HEK293 (cell line): ENCODE data around the gene USP9Y.

Experiments used
- RBAK ChIP-seq: fragments of 450-650 bp; formaldehyde crosslinking; IDR thresholded peaks from 2 replicates; pipeline ENCODE4 v1.5.1; 2016; ENCODE audit warnings: missing biosample characterization, missing genetic modification characterization
- REST ChIP-seq: fragments of 450-650 bp; formaldehyde crosslinking; IDR thresholded peaks from 2 replicates; pipeline ENCODE4 v1.5.1; 2016; ENCODE audit warnings: missing biosample characterization, missing genetic modification characterization
- SETDB1 ChIP-seq: IDR thresholded peaks from one replicate; pipeline ENCODE4 v1.6.1; 2017; ENCODE audit warnings: mild to moderate bottlenecking, low read length, moderate library complexity, mixed read lengths; ENCODE audit not compliant: insufficient read length
- SP3 ChIP-seq: fragments of 450-650 bp; formaldehyde crosslinking; IDR thresholded peaks from 2 replicates; pipeline ENCODE4 v1.5.1; 2016; ENCODE audit warnings: missing biosample characterization, missing genetic modification characterization
- ZBTB11 ChIP-seq: fragments of 450-650 bp; formaldehyde crosslinking; conservative IDR thresholded peaks from 2 replicates; pipeline ENCODE4 v1.5.1; 2016; ENCODE audit warnings: low read depth, missing biosample characterization, missing genetic modification characterization
- ZFP3 ChIP-seq: fragments of 450-650 bp; formaldehyde crosslinking; IDR thresholded peaks from 2 replicates; pipeline ENCODE4 v1.5.1; 2016; ENCODE audit warnings: low read depth, missing biosample characterization, missing genetic modification characterization
- ZFP37 ChIP-seq: fragments of 450-650 bp; formaldehyde crosslinking; IDR thresholded peaks from 2 replicates; pipeline ENCODE4 v1.5.1; 2016; ENCODE audit warnings: missing biosample characterization, missing genetic modification characterization
- ZNF341 ChIP-seq: fragments of 450-650 bp; formaldehyde crosslinking; IDR thresholded peaks from 2 replicates; pipeline ENCODE4; 2016; ENCODE audit warnings: low read depth, missing biosample characterization, missing genetic modification characterization
- ZNF398 ChIP-seq: fragments of 450-650 bp; formaldehyde crosslinking; IDR thresholded peaks from 2 replicates; pipeline ENCODE4 v1.5.1; 2017; ENCODE audit warnings: missing biosample characterization, missing genetic modification characterization
- ZNF624 ChIP-seq: fragments of 450-650 bp; formaldehyde crosslinking; IDR thresholded peaks from 2 replicates; pipeline ENCODE4 v1.5.1; 2017; ENCODE audit warnings: missing biosample characterization, missing genetic modification characterization
- ZNF830 ChIP-seq: fragments of 450-650 bp; IDR thresholded peaks from 2 replicates; pipeline ENCODE4 v1.5.0; 2018; ENCODE audit warnings: missing biosample characterization, missing genetic modification characterization, low read depth, mild to moderate bottlenecking, moderate library complexity
- TF ChIP-seq, protein P1 (sequence below): fragments of 450-650 bp; formaldehyde crosslinking; IDR thresholded peaks from 2 replicates; pipeline ENCODE4 v1.5.1; 2016; ENCODE audit warnings: missing biosample characterization, missing genetic modification characterization
- TF ChIP-seq, protein P2 (sequence below): fragments of 450-650 bp; formaldehyde crosslinking; IDR thresholded peaks from 2 replicates; pipeline ENCODE4 v1.5.1; 2016; ENCODE audit warnings: missing biosample characterization, missing genetic modification characterization
- TF ChIP-seq, protein P3 (sequence below): fragments of 450-650 bp; formaldehyde crosslinking; IDR thresholded peaks from 2 replicates; pipeline ENCODE4 v1.5.1; 2016; ENCODE audit warnings: missing biosample characterization, missing genetic modification characterization, borderline replicate concordance

GRCh38 chrY:12734051-12734450 lies 33.0 kb downstream of the USP9Y start:
- no peak for TF ChIP-seq ZFP3 (tag by site-specific recombination)
- TF ChIP-seq, protein P1, sequence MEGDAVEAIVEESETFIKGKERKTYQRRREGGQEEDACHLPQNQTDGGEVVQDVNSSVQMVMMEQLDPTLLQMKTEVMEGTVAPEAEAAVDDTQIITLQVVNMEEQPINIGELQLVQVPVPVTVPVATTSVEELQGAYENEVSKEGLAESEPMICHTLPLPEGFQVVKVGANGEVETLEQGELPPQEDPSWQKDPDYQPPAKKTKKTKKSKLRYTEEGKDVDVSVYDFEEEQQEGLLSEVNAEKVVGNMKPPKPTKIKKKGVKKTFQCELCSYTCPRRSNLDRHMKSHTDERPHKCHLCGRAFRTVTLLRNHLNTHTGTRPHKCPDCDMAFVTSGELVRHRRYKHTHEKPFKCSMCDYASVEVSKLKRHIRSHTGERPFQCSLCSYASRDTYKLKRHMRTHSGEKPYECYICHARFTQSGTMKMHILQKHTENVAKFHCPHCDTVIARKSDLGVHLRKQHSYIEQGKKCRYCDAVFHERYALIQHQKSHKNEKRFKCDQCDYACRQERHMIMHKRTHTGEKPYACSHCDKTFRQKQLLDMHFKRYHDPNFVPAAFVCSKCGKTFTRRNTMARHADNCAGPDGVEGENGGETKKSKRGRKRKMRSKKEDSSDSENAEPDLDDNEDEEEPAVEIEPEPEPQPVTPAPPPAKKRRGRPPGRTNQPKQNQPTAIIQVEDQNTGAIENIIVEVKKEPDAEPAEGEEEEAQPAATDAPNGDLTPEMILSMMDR (tag by site-specific recombination) = no peak
- no peak for TF ChIP-seq RBAK
- TF ChIP-seq ZNF341 (tag by site-specific recombination) = no peak
- TF ChIP-seq ZNF624 = no peak
- no peak for TF ChIP-seq ZNF830 (tag by site-specific recombination)
- TF ChIP-seq SP3 = no peak
- TF ChIP-seq, protein P2, sequence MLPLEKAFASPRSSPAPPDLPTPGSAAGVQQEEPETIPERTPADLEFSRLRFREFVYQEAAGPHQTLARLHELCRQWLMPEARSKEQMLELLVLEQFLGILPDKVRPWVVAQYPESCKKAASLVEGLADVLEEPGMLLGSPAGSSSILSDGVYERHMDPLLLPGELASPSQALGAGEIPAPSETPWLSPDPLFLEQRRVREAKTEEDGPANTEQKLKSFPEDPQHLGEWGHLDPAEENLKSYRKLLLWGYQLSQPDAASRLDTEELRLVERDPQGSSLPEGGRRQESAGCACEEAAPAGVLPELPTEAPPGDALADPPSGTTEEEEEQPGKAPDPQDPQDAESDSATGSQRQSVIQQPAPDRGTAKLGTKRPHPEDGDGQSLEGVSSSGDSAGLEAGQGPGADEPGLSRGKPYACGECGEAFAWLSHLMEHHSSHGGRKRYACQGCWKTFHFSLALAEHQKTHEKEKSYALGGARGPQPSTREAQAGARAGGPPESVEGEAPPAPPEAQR = no peak
- no peak for TF ChIP-seq SETDB1
- no peak for TF ChIP-seq ZFP37 (tag by site-specific recombination)
- no peak for TF ChIP-seq REST (tag by site-specific recombination)
- TF ChIP-seq ZNF398 (tag by site-specific recombination) = no peak
- TF ChIP-seq, protein P3, sequence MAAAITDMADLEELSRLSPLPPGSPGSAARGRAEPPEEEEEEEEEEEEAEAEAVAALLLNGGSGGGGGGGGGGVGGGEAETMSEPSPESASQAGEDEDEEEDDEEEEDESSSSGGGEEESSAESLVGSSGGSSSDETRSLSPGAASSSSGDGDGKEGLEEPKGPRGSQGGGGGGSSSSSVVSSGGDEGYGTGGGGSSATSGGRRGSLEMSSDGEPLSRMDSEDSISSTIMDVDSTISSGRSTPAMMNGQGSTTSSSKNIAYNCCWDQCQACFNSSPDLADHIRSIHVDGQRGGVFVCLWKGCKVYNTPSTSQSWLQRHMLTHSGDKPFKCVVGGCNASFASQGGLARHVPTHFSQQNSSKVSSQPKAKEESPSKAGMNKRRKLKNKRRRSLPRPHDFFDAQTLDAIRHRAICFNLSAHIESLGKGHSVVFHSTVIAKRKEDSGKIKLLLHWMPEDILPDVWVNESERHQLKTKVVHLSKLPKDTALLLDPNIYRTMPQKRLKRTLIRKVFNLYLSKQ (tag by site-specific recombination) = no peak
- TF ChIP-seq ZBTB11 (tag by site-specific recombination) = no peak
